MCF 10A (cell line): ENCODE results near the gene CYTH2. TPM values are rescaled to one million over a fixed set of nuclear protein-coding genes. Genes with fewer than 3 reads are reported as not detected.

Experiments
- BruUV-seq: library from RNA; stranded (reverse); fragments of 400-500 nt; replicated peaks from 2 replicates; lab custom pipeline; 2021; lab: Mats Ljungman, UMichigan
- CTCF ChIA-PET: fragments of 300-600 bp; sonication (Branson Sonifier 250); formaldehyde crosslinking; extraction: SDS; loops from one replicate; lab custom pipeline; 2021; ENCODE audit warnings: antibody characterized with exemption, inconsistent platforms; lab: Yijun Ruan, JAX
- POLR2A ChIA-PET: fragments of 300-600, 350-650 bp; sonication (Branson Sonifier 250); formaldehyde crosslinking; extraction: SDS; loops from one replicate; lab custom pipeline; 2020; ENCODE audit warnings: antibody characterized with exemption, inconsistent platforms; lab: Yijun Ruan, JAX
- DNase-seq: peaks from one replicate; pipeline ENCODE4 v3.0.0-alpha.2; 2018; ENCODE audit not compliant: unreplicated experiment
- H3K27ac Mint-ChIP-seq: one replicate; pipeline ENCODE4 v1.8.0; 2022; ENCODE audit warnings: mild to moderate bottlenecking, low read depth, mixed read lengths; ENCODE audit not compliant: unreplicated experiment
- H3K27me3 Mint-ChIP-seq: one replicate; pipeline ENCODE4 v1.8.0; 2022; ENCODE audit warnings: mixed read lengths; ENCODE audit not compliant: insufficient read depth, unreplicated experiment
- H3K36me3 Mint-ChIP-seq: one replicate; pipeline ENCODE4 v1.8.0; 2022; ENCODE audit warnings: mild to moderate bottlenecking, moderate library complexity, mixed read lengths; ENCODE audit not compliant: insufficient read depth, unreplicated experiment
- H3K4me1 Mint-ChIP-seq: one replicate; pipeline ENCODE4 v1.8.0; 2022; ENCODE audit warnings: mixed read lengths; ENCODE audit not compliant: insufficient read depth, unreplicated experiment
- H3K4me3 Mint-ChIP-seq: one replicate; pipeline ENCODE4 v1.8.0; 2022; ENCODE audit warnings: mild to moderate bottlenecking, moderate library complexity, mixed read lengths; ENCODE audit not compliant: unreplicated experiment
- H3K9me3 Mint-ChIP-seq: one replicate; pipeline ENCODE4 v1.8.0; 2022; ENCODE audit warnings: mixed read lengths; ENCODE audit not compliant: unreplicated experiment
- intact Hi-C: fragments of 100-400 bp; cut with micrococcal nuclease; formaldehyde crosslinking; loops from 2 replicates; pipeline ENCODE4 v1.14.1; 2022
- total RNA-seq: library from RNA; stranded (reverse); gene quantifications from 2 replicates; pipeline ENCODE4 v1.2.3, GENCODE V29; 2022
- TF ChIP-seq, protein P1 (sequence below): fragments of 200-600 bp; IDR thresholded peaks from one replicate; pipeline ENCODE4 v1.8.0; 2022; ENCODE audit warnings: antibody characterized with exemption, mild to moderate bottlenecking; ENCODE audit not compliant: unreplicated experiment

CYTH2 gene
- total RNA-seq, 1 experiment from 2014 or later: 70.3 TPM

DNA sequence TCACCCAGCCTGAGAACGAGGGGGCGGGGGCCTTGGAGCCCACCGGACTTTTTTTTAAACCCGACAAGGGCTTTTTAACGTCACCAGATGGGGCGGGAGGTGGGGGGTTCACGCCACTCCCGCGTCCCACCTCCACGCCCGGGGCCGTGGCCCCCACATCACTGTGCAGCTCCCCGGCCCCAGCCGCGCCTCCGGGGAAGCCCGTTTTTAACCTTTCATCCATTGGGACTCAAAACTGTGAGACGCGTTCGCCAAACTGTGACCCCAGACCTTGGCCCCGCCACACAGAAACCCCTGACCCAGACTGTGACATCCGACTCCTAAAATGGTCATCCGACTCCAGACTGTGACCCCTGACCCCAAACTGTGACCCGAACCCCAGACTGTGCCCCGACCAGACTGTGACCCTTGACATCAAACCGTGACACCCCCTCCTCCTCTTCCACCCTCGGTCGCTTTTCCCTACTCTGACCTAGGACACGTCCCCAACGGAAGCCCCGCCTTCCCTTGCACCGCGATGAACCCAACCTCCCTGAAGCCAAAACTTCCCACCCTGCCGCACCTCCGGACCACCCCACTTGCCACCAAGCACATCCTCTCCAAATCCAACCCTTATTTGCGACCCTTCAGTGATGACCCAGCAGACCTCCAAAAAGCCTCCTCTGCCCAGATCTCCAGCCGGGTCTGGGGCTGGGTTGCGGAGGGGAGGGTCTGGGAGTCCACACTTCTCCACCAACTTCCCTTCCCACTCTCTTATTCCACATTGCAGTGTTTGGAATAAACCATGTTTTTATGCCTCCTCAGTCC lies 24.8 kb upstream of the CYTH2 start:
- Mint-ChIP-seq H3K27ac (peak overlapping the region; percentile 94), H3K27me3 (no peaks in the 10 kb centered on the region), H3K9me3 (no peaks in the 10 kb centered on the region), H3K4me1 (peaks cover 23% of the 10 kb centered on the region), H3K4me3 (peak overlapping the region; percentile 93), H3K36me3 (peaks cover 39% of the 10 kb centered on the region)
- BruUV-seq: no TSS peak
- DNase-seq: no peak
- CTCF ChIA-PET: interaction anchor here (0.7 to 1.5 kb wide), 4 partner anchors 53 to 1751 kb away, joined by 3 to 4 read pairs (median 4); partner anchors contain the start of gene KDELR1
- TF ChIP-seq, protein P1, sequence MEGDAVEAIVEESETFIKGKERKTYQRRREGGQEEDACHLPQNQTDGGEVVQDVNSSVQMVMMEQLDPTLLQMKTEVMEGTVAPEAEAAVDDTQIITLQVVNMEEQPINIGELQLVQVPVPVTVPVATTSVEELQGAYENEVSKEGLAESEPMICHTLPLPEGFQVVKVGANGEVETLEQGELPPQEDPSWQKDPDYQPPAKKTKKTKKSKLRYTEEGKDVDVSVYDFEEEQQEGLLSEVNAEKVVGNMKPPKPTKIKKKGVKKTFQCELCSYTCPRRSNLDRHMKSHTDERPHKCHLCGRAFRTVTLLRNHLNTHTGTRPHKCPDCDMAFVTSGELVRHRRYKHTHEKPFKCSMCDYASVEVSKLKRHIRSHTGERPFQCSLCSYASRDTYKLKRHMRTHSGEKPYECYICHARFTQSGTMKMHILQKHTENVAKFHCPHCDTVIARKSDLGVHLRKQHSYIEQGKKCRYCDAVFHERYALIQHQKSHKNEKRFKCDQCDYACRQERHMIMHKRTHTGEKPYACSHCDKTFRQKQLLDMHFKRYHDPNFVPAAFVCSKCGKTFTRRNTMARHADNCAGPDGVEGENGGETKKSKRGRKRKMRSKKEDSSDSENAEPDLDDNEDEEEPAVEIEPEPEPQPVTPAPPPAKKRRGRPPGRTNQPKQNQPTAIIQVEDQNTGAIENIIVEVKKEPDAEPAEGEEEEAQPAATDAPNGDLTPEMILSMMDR: no peak
- intact Hi-C loops: loop anchor here (2.0 kb wide), 2 partner anchors 24 to 124 kb away; partner anchors contain the start of gene CYTH2
- POLR2A ChIA-PET: interaction anchor here (0.8 to 2.5 kb wide), 12 partner anchors 12 to 140 kb away, joined by 3 to 21 read pairs (median 7); partner anchors contain the start of genes GRIN2D, KDELR1, SYNGR4 and TMEM143

DNA sequence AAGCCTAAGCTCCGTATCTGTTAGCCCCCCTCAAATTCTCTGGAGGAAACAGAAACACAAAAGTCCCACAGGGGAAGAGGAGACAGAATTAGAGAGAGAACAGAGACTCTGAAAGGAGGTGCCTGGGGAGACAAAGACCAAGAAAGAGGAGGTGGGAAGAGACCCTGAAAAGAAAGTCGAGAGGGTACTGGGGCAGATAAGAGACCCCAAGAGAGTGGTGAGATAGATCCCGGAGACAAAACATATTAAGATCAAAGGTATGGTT lies 24.3 kb upstream of the CYTH2 start:
- Mint-ChIP-seq H3K4me1 (peaks cover 23% of the 10 kb centered on the region), H3K36me3 (peaks cover 44% of the 10 kb centered on the region), H3K27me3 (no peaks in the 10 kb centered on the region), H3K27ac (peak overlapping the region; percentile 94), H3K9me3 (no peaks in the 10 kb centered on the region), H3K4me3 (peak overlapping the region; percentile 93)
- BruUV-seq: no TSS peak
- intact Hi-C loops: loop anchor here (1.0 to 2.0 kb wide), 4 partner anchors 24 to 139 kb away; partner anchors contain the start of gene CYTH2
- ChIA-PET POLR2A (interaction anchor here (0.7 to 2.5 kb wide), 16 partner anchors 12 to 139 kb away, joined by 3 to 21 read pairs (median 4); partner anchors contain the start of genes GRIN2D, KDELR1, SYNGR4 and TMEM143), CTCF (interaction anchor here (0.6 to 1.5 kb wide), 4 partner anchors 54 to 1752 kb away, joined by 3 to 4 read pairs (median 4); partner anchors contain the start of gene KDELR1)
- TF ChIP-seq, protein P1: no peak
- no peak for DNase-seq

DNA sequence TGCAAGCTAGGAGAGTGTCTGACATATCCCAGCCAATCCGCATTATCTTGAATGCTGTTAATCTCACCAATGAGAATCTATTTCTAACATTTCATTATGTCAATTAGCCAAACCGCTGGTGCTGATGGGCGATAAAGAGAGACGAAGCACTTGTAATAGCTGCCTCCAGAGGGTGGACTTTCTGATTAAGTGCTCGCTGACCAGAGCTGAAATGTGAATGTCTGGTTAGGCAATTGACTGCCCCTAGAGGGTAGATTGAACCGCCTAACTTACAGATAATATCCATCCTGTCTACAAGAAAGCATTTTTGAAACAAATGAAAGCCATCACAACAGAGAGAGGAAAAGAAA lies 23.9 kb upstream of the CYTH2 start:
- intact Hi-C loops: loop anchor here (1.0 to 2.0 kb wide), 4 partner anchors 24 to 139 kb away; partner anchors contain the start of gene CYTH2
- ChIA-PET CTCF (interaction anchor here (0.6 to 1.5 kb wide), 3 partner anchors 54 to 1200 kb away, joined by 3 to 4 read pairs (median 4); partner anchors contain the start of gene KDELR1), POLR2A (interaction anchor here (0.5 to 2.5 kb wide), 18 partner anchors 13 to 204 kb away, joined by 3 to 21 read pairs (median 4); partner anchors contain the start of genes GRIN2D, KDELR1, SYNGR4 and TMEM143)
- Mint-ChIP-seq H3K36me3 (peaks cover 48% of the 10 kb centered on the region), H3K4me3 (peak overlapping the region; percentile 93), H3K27ac (peak overlapping the region; percentile 94), H3K9me3 (no peaks in the 10 kb centered on the region), H3K27me3 (no peaks in the 10 kb centered on the region), H3K4me1 (peaks cover 23% of the 10 kb centered on the region)
- TF ChIP-seq, protein P1: peak; percentile 52
- peak; percentile 90 for DNase-seq
- TSS peak; percentile 81 for BruUV-seq
